22Rv1 (cell line): Measurements from ENCODE around the gene PLLP.

Experiments used
- ZFX ChIP-seq: fragments of 450-650 bp; IDR thresholded peaks from 2 replicates; pipeline ENCODE4 v1.6.1; 2017; ENCODE audit warnings: antibody characterized with exemption, borderline replicate concordance
- TF ChIP-seq, protein P1 (sequence below): fragments of 450-650 bp; IDR thresholded peaks from 2 replicates; pipeline ENCODE4 v1.5.1; 2017; ENCODE audit warnings: mild to moderate bottlenecking

DNA sequence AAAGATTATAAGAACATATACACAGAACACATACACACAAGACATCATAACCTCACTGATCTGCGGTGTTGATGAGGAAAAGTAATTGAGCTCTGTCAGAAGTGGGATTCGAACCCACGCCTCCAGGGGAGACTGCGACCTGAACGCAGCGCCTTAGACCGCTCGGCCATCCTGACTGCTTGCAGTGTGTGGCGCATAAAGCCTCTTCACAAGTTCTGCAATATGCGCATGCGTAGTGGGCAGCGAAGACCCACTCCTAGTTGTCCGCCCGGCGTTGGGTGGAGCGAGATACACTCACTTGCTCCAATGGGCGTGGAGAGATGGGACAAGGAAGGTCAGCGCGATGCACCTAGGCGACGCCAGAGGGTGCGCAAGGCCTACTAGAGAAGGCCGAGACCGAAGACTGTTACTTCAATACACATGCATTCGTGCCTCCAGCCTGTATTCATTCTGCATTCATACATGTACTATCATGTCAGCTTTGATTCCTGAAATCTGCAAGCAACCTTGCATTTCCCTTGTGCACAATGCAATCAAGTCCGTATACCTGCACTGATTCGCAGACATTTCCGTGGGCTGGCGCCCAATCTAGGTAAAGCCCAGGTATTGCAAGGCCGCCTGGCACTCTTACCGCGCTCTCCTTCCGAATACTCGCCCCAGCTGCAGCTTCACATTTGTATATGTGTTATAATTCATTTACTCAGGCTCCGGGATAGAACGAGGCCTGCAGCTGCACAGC, 16.1 kb upstream of the PLLP start:
- TF ChIP-seq, protein P1, sequence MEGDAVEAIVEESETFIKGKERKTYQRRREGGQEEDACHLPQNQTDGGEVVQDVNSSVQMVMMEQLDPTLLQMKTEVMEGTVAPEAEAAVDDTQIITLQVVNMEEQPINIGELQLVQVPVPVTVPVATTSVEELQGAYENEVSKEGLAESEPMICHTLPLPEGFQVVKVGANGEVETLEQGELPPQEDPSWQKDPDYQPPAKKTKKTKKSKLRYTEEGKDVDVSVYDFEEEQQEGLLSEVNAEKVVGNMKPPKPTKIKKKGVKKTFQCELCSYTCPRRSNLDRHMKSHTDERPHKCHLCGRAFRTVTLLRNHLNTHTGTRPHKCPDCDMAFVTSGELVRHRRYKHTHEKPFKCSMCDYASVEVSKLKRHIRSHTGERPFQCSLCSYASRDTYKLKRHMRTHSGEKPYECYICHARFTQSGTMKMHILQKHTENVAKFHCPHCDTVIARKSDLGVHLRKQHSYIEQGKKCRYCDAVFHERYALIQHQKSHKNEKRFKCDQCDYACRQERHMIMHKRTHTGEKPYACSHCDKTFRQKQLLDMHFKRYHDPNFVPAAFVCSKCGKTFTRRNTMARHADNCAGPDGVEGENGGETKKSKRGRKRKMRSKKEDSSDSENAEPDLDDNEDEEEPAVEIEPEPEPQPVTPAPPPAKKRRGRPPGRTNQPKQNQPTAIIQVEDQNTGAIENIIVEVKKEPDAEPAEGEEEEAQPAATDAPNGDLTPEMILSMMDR = peak; percentile 91
- no peak for TF ChIP-seq ZFX
